A549 (cell line): ENCODE measurements around the gene BRPF3. TPM values are rescaled to one million over a fixed set of nuclear protein-coding genes. Genes with fewer than 3 reads are reported as not detected.

Experiments
- ATAC-seq, 2 experiments: fragments of 200-7000 bp in 1 of 2; fragments of >200 bp in 1 of 2; cut with Nextera tagmentation in 1 of 2; cut with Tn5 transposase in 1 of 2; 3 replicates each; pipeline versions ENCODE4 v1.8.0 to v1.9.1; 2018 to 2020; ENCODE audit warnings: mild to moderate bottlenecking in 1 of 2, moderate library complexity in 1 of 2
- CTCF ChIA-PET: fragments of 300-600 bp; sonication (Branson Sonifier 250); formaldehyde crosslinking; extraction: SDS; loops from one replicate; lab custom pipeline; 2021; ENCODE audit warnings: antibody characterized with exemption, inconsistent platforms; lab: Yijun Ruan, JAX
- POLR2A ChIA-PET: fragments of 350-600 bp; formaldehyde crosslinking; extraction: SDS; loops from one replicate; lab custom pipeline; 2021; ENCODE audit warnings: antibody characterized with exemption, inconsistent platforms; lab: Yijun Ruan, JAX
- DNase-seq, 2 experiments: peaks; one replicate each; pipeline versions ENCODE4 v3.0.0 to v3.0.0-alpha.2; 2011 to 2016; ENCODE audit warnings: low read depth in 1 of 2, low spot score in 1 of 2
- FAIRE-seq: peaks from 2 replicates; lab custom pipeline; 2011; peaks lifted over from hg19 to GRCh38; lab: Jason Lieb, UNC
- H3K27ac ChIP-seq, 2 experiments: fragments of >200 bp; sonication (Bioruptor Twin); formaldehyde crosslinking; 3 replicates each; pipeline ENCODE4 v1.5.1; 2016 to 2017
- H3K4me1 ChIP-seq: fragments of >200 bp; sonication (Bioruptor Twin); formaldehyde crosslinking; 3 replicates; pipeline ENCODE4 v1.6.1; 2016
- H3K4me2 ChIP-seq: fragments of >200 bp; sonication (Bioruptor Twin); formaldehyde crosslinking; 3 replicates; pipeline ENCODE4 v1.6.1; 2016
- H3K4me3 ChIP-seq: fragments of >200 bp; sonication (Bioruptor Twin); formaldehyde crosslinking; 3 replicates; pipeline ENCODE4 v1.5.1; 2016
- H3K9me3 ChIP-seq: fragments of >200 bp; sonication (Bioruptor Twin); formaldehyde crosslinking; 3 replicates; pipeline ENCODE4 v1.6.1; 2016
- CBX8 ChIP-seq: fragments of 200-600 bp; sonication (generic); IDR thresholded peaks from 2 replicates; pipeline ENCODE4 v1.6.1; 2016
- CEBPB ChIP-seq, 2 experiments: fragments of >200 bp in 1 of 2; sonication (Bioruptor Twin) in 1 of 2; formaldehyde crosslinking in 1 of 2; IDR thresholded peaks; 2 replicates each; pipeline ENCODE4 v1.6.1; 2012 to 2016
- CHD2 ChIP-seq: fragments of 150-350 bp; IDR thresholded peaks from 2 replicates; pipeline ENCODE4 v1.6.1; 2014; ENCODE audit warnings: low read length; ENCODE audit not compliant: partially characterized antibody
- CHD4 ChIP-seq: fragments of 200-600 bp; sonication (generic); IDR thresholded peaks from 2 replicates; pipeline ENCODE4 v1.6.1; 2016; ENCODE audit warnings: antibody characterized with exemption, mild to moderate bottlenecking, borderline replicate concordance
- EHMT2 ChIP-seq: fragments of 200-600 bp; sonication (generic); IDR thresholded peaks from 2 replicates; pipeline ENCODE4 v1.6.1; 2016; ENCODE audit warnings: antibody characterized with exemption, low read depth, mild to moderate bottlenecking, moderate library complexity
- GATA3 ChIP-seq: IDR thresholded peaks from 2 replicates; pipeline ENCODE4 v1.6.1; 2012; ENCODE audit warnings: borderline replicate concordance
- KDM5A ChIP-seq: fragments of 200-600 bp; sonication (generic); IDR thresholded peaks from 2 replicates; pipeline ENCODE4 v1.6.1; 2016; ENCODE audit warnings: antibody characterized with exemption, mild to moderate bottlenecking
- MAZ ChIP-seq: fragments of 150-350 bp; IDR thresholded peaks from 2 replicates; pipeline ENCODE4 v1.6.1; 2014; ENCODE audit warnings: antibody characterized with exemption, low read depth, low read length, borderline replicate concordance
- MYC ChIP-seq: IDR thresholded peaks from 2 replicates; pipeline ENCODE4 v1.6.1; 2012; ENCODE audit warnings: mild to moderate bottlenecking, inconsistent platforms, low read length, improper control_type of control experiment, borderline replicate concordance
- NFE2L2 ChIP-seq: fragments of 150-350 bp; conservative IDR thresholded peaks from 2 replicates; pipeline ENCODE4 v1.6.1; 2014; ENCODE audit warnings: low read length
- NPAS2 ChIP-seq: fragments of 250-450 bp; sonication (Bioruptor Pico); IDR thresholded peaks from 2 replicates; pipeline ENCODE4 v1.8.0; 2022; ENCODE audit warnings: mild to moderate bottlenecking, moderate library complexity, borderline replicate concordance
- POLR2AphosphoS2 ChIP-seq: conservative IDR thresholded peaks from 2 replicates; pipeline ENCODE4 v1.6.1; 2012; ENCODE audit warnings: low read length, improper control_type of control experiment, inconsistent platforms
- RNF2 ChIP-seq: fragments of 200-600 bp; sonication (generic); IDR thresholded peaks from 2 replicates; pipeline ENCODE4 v1.6.1; 2016; ENCODE audit warnings: low read depth, mild to moderate bottlenecking, antibody characterized with exemption, moderate library complexity, borderline replicate concordance
- SREBF2 ChIP-seq: fragments of 450-650 bp; IDR thresholded peaks from 2 replicates; pipeline ENCODE4 v1.6.1; 2014; ENCODE audit warnings: mild to moderate bottlenecking, moderate library complexity
- TP53 ChIP-seq: fragments of 250-450 bp; sonication (Bioruptor Pico); IDR thresholded peaks from 2 replicates; pipeline ENCODE4 v1.5.0; 2021; ENCODE audit warnings: mild to moderate bottlenecking, moderate library complexity
- ZC3H11A ChIP-seq: fragments of 450-650 bp; IDR thresholded peaks from 2 replicates; pipeline ENCODE4 v1.6.1; 2014; ENCODE audit warnings: antibody characterized with exemption, mild to moderate bottlenecking
- WGBS: methylation state at CpG from one replicate; pipeline ENCODE4 v1.1.6; 2017; ENCODE audit errors: missing lambda C conversion rate; 5-methylcytosine and 5-hydroxymethylcytosine counted together
- polyA plus RNA-seq, 4 experiments: library from polyadenylated mRNA; depleted of rRNA in 3 of 4; stranded (reverse); fragments of >200 nt; fragmentation: RNase III in 1 of 4; extraction: RNeasy Plus Mini Kit Qiagen cat#74134 plus additional on column Dnase treatment in 1 of 4; gene quantifications; 2 replicates in 3 of 4; 3 replicates in 1 of 4; pipeline ENCODE4 v1.2.3, GENCODE V29; 2011 to 2017
- TF ChIP-seq, protein P1 (sequence below): IDR thresholded peaks from 2 replicates; pipeline ENCODE4 v1.6.1; 2012
- TF ChIP-seq, protein P2 (sequence below): fragments of >200 bp; sonication (Bioruptor Twin); formaldehyde crosslinking; IDR thresholded peaks from 3 replicates; pipeline ENCODE4 v1.6.1; 2016
- TF ChIP-seq, protein P3 (sequence below): fragments of 200-600 bp; sonication (generic); IDR thresholded peaks from 2 replicates; pipeline ENCODE4 v1.6.1; 2016; ENCODE audit warnings: antibody characterized with exemption, mild to moderate bottlenecking, moderate library complexity

Gene BRPF3
- polyA plus RNA-seq, 2 of the 4 experiments (the other 2 are of a cell fraction), result 9.8 to 11.2 TPM

DNA sequence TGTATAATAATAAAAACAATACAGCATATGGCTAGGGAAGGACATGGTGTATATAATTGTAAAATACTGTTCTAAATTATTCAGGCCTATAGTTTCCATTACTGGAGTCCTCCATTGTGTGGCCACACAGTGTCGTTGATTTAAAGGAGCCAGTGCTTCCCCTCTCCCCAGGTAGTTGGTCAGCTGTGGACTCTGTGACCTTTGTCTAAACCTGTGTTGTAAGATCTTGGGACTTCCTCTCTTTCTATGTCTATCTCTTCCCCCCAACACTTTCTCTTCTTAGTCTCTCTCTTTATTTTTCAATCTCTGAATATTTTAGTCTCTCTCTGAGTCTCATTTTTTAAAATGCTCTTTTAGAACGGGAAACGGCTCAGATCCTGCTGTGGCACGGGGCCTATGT lies 35.6 kb downstream of the BRPF3 start:
- POLR2A ChIA-PET, result no interaction called here
- 91% methylated on average over 4 of the region's 4 CpGs for WGBS
- ATAC-seq (no peak), DNase-seq (no peak), FAIRE-seq (no peak)
- Histone ChIP-seq H3K4me3 (no peak overlapping the region), H3K4me1 (no peaks in the 10 kb centered on the region), H3K27ac (no peak overlapping the region), H3K9me3 (no peaks in the 10 kb centered on the region), H3K4me2 (no peak overlapping the region)
- CTCF ChIA-PET, result interaction anchor here (1.6 kb wide), 1 partner anchor 128 kb away, joined by 3 read pairs; no protein-coding TSS in a partner anchor
- no peak for TF ChIP-seq KDM5A

DNA sequence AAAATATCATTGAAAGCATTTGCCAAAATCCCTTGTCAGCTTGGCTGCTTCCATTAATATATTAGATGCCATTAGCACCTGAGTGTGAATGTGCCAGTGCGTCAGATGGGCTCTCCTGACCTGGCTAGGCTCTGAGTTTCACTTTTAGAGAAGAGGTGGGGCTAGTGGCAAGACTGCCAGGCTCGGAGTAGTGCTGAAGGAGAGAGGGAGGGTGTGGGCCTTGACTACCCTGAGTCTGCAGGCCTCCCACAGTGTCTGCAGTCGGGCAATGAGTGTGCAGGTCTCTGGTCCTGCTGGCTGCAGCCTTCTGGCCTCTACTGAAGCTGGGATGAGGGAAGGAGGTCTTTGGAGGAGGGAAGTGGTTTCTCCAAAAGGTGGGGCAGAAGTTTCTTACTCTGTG lies 38.8 kb downstream of the BRPF3 start:
- H3K9me3 ChIP-seq, result no peaks in the 10 kb centered on the region
- CTCF ChIA-PET, result no interaction called here
- ATAC-seq, result peak in 1 of 2 experiments; percentile 48; a peak in 2 of 6 replicates

DNA sequence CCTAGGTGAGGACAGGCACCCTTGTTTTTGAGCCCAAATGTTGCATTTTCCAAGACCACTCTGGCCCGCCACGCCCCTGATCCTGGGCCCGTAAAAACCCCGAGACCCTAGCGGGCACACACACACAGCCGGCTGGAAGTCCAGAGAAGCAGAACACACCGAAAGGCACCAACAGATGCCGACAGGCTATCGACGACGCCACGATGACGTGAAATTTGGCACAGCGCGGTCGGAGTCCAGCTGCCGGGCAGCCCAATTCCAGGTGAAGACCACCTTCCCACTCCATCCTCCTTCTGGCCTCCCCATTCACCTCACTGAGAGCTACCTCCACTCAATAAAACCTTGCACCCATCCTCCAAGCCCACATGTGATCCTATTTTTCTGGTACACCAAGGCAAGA lies 39.3 kb downstream of the BRPF3 start:
- 94% methylated on average over 17 of the region's 17 CpGs for WGBS
- ATAC-seq, result no peak
- no peak for DNase-seq
- H3K27ac ChIP-seq, result no peak overlapping the region
- TF ChIP-seq, protein P1, sequence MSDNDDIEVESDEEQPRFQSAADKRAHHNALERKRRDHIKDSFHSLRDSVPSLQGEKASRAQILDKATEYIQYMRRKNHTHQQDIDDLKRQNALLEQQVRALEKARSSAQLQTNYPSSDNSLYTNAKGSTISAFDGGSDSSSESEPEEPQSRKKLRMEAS, result no peak
- TF ChIP-seq SREBF2 (no peak), POLR2AphosphoS2 (no peak), GATA3 (no peak), MAZ (no peak), NPAS2 (CRISPR knock-in tag) (no peak), RNF2 (no peak), KDM5A (no peak), CHD2 (no peak)
- ChIA-PET POLR2A (no interaction called here), CTCF (interaction anchor here (1.4 kb wide), 1 partner anchor 17 kb away, joined by 3 read pairs; no protein-coding TSS in a partner anchor)
- H3K4me3 ChIP-seq, result no peak overlapping the region
- no peak overlapping the region for H3K4me2 ChIP-seq
- no peak for FAIRE-seq
- no peaks in the 10 kb centered on the region for H3K4me1 ChIP-seq
- no peaks in the 10 kb centered on the region for H3K9me3 ChIP-seq

More for the DNA sequence above, 38.8 kb downstream of the BRPF3 start:
- TF ChIP-seq CBX8, result no peak
- no peak for TF ChIP-seq TP53
- TF ChIP-seq MYC, result no peak
- TF ChIP-seq KDM5A, result no peak
- no peak for TF ChIP-seq NFE2L2
- TF ChIP-seq, protein P2, sequence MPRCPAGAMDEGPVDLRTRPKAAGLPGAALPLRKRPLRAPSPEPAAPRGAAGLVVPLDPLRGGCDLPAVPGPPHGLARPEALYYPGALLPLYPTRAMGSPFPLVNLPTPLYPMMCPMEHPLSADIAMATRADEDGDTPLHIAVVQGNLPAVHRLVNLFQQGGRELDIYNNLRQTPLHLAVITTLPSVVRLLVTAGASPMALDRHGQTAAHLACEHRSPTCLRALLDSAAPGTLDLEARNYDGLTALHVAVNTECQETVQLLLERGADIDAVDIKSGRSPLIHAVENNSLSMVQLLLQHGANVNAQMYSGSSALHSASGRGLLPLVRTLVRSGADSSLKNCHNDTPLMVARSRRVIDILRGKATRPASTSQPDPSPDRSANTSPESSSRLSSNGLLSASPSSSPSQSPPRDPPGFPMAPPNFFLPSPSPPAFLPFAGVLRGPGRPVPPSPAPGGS, result no peak
- TF ChIP-seq, protein P3, sequence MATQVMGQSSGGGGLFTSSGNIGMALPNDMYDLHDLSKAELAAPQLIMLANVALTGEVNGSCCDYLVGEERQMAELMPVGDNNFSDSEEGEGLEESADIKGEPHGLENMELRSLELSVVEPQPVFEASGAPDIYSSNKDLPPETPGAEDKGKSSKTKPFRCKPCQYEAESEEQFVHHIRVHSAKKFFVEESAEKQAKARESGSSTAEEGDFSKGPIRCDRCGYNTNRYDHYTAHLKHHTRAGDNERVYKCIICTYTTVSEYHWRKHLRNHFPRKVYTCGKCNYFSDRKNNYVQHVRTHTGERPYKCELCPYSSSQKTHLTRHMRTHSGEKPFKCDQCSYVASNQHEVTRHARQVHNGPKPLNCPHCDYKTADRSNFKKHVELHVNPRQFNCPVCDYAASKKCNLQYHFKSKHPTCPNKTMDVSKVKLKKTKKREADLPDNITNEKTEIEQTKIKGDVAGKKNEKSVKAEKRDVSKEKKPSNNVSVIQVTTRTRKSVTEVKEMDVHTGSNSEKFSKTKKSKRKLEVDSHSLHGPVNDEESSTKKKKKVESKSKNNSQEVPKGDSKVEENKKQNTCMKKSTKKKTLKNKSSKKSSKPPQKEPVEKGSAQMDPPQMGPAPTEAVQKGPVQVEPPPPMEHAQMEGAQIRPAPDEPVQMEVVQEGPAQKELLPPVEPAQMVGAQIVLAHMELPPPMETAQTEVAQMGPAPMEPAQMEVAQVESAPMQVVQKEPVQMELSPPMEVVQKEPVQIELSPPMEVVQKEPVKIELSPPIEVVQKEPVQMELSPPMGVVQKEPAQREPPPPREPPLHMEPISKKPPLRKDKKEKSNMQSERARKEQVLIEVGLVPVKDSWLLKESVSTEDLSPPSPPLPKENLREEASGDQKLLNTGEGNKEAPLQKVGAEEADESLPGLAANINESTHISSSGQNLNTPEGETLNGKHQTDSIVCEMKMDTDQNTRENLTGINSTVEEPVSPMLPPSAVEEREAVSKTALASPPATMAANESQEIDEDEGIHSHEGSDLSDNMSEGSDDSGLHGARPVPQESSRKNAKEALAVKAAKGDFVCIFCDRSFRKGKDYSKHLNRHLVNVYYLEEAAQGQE, result no peak
- TF ChIP-seq CEBPB (IDR thresholded peaks at IDR 0.05), result no peak
- no peak for TF ChIP-seq EHMT2
- TF ChIP-seq CHD4, result no peak
- no peak for TF ChIP-seq ZC3H11A
- TF ChIP-seq, all 56 proteins: peak for 0
- Histone ChIP-seq H3K4me1 (no peaks in the 10 kb centered on the region), H3K4me3 (no peak overlapping the region), H3K27ac (no peak overlapping the region), H3K4me2 (no peak overlapping the region)
- POLR2A ChIA-PET, result no interaction called here
- 56% methylated on average over 3 of the region's 3 CpGs for WGBS
- no peak for DNase-seq
- no peak for FAIRE-seq
